Activated naive CD8-positive, alpha-beta T cell (primary cell): ENCODE data around the gene TUB.
A peak's percentile ranks its signal among the peaks of the same experiment; 100 is the strongest.

Experiments
- H3K27ac Mint-ChIP-seq: one replicate; pipeline ENCODE4 v1.8.0; 2021; ENCODE audit warnings: mixed read lengths
- H3K27me3 Mint-ChIP-seq: one replicate; pipeline ENCODE4 v1.8.0; 2021; ENCODE audit warnings: mixed read lengths
- H3K36me3 Mint-ChIP-seq: one replicate; pipeline ENCODE4 v1.8.0; 2021; ENCODE audit warnings: mixed read lengths
- H3K4me1 Mint-ChIP-seq: one replicate; pipeline ENCODE4 v1.8.0; 2021; ENCODE audit warnings: low read depth, mixed read lengths
- H3K4me3 Mint-ChIP-seq: one replicate; pipeline ENCODE4 v1.8.0; 2021; ENCODE audit warnings: mild to moderate bottlenecking, mixed read lengths
- H3K9me3 Mint-ChIP-seq: one replicate; pipeline ENCODE4 v1.8.0; 2021; ENCODE audit warnings: low read depth, mixed read lengths

TUB gene

GRCh38 chr11:8099291-8099899, 18.4 kb downstream of the TUB start:
- no peaks in the 10 kb centered on the region for H3K4me1 Mint-ChIP-seq
- H3K36me3 Mint-ChIP-seq, result no peaks in the 10 kb centered on the region
- no peak overlapping the region for H3K4me3 Mint-ChIP-seq
- no peaks in the 10 kb centered on the region for H3K27me3 Mint-ChIP-seq
- H3K27ac Mint-ChIP-seq, result no peak overlapping the region
- H3K9me3 Mint-ChIP-seq, result no peaks in the 10 kb centered on the region

- no peaks in the 10 kb centered on the region for H3K27me3 Mint-ChIP-seq
- no peak overlapping the region for H3K4me3 Mint-ChIP-seq
- H3K27ac Mint-ChIP-seq, result no peak overlapping the region
- no peaks in the 10 kb centered on the region for H3K4me1 Mint-ChIP-seq
- H3K36me3 Mint-ChIP-seq, result no peaks in the 10 kb centered on the region
- H3K9me3 Mint-ChIP-seq, result no peaks in the 10 kb centered on the region
These were observed 19.1 kb downstream of the TUB start for GRCh38 chr11:8100158-8100557.

GRCh38 chr11:8100605-8101004, 19.6 kb downstream of the TUB start:
- no peaks in the 10 kb centered on the region for H3K9me3 Mint-ChIP-seq
- H3K27me3 Mint-ChIP-seq, result no peaks in the 10 kb centered on the region
- no peaks in the 10 kb centered on the region for H3K36me3 Mint-ChIP-seq
- no peak overlapping the region for H3K27ac Mint-ChIP-seq
- H3K4me1 Mint-ChIP-seq, result no peaks in the 10 kb centered on the region
- H3K4me3 Mint-ChIP-seq, result no peak overlapping the region

- H3K27ac Mint-ChIP-seq, result no peak overlapping the region
- no peak overlapping the region for H3K4me3 Mint-ChIP-seq
- no peaks in the 10 kb centered on the region for H3K27me3 Mint-ChIP-seq
- H3K36me3 Mint-ChIP-seq, result no peaks in the 10 kb centered on the region
- H3K9me3 Mint-ChIP-seq, result no peaks in the 10 kb centered on the region
- no peaks in the 10 kb centered on the region for H3K4me1 Mint-ChIP-seq
These were observed 20.4 kb downstream of the TUB start for GRCh38 chr11:8101421-8101820.

- no peaks in the 10 kb centered on the region for H3K36me3 Mint-ChIP-seq
- no peaks in the 10 kb centered on the region for H3K9me3 Mint-ChIP-seq
- no peak overlapping the region for H3K27ac Mint-ChIP-seq
- no peak overlapping the region for H3K4me3 Mint-ChIP-seq
- no peaks in the 10 kb centered on the region for H3K4me1 Mint-ChIP-seq
- no peaks in the 10 kb centered on the region for H3K27me3 Mint-ChIP-seq
These were observed 21.4 kb downstream of the TUB start for GRCh38 chr11:8102296-8102915.

- H3K4me3 Mint-ChIP-seq, result no peak overlapping the region
- H3K27ac Mint-ChIP-seq, result no peak overlapping the region
- H3K36me3 Mint-ChIP-seq, result no peaks in the 10 kb centered on the region
- H3K9me3 Mint-ChIP-seq, result no peaks in the 10 kb centered on the region
- no peaks in the 10 kb centered on the region for H3K27me3 Mint-ChIP-seq
- no peaks in the 10 kb centered on the region for H3K4me1 Mint-ChIP-seq
These were observed 22.0 kb downstream of the TUB start for GRCh38 chr11:8102965-8103364.

GRCh38 chr11:8103909-8104308, 22.9 kb downstream of the TUB start:
- no peaks in the 10 kb centered on the region for H3K4me1 Mint-ChIP-seq
- H3K27me3 Mint-ChIP-seq, result no peaks in the 10 kb centered on the region
- H3K27ac Mint-ChIP-seq, result no peak overlapping the region
- H3K9me3 Mint-ChIP-seq, result no peaks in the 10 kb centered on the region
- H3K4me3 Mint-ChIP-seq, result no peak overlapping the region
- H3K36me3 Mint-ChIP-seq, result no peaks in the 10 kb centered on the region

- Mint-ChIP-seq H3K27ac (no peak overlapping the region), H3K36me3 (no peaks in the 10 kb centered on the region), H3K9me3 (no peaks in the 10 kb centered on the region), H3K4me1 (no peaks in the 10 kb centered on the region), H3K4me3 (no peak overlapping the region), H3K27me3 (no peaks in the 10 kb centered on the region)
These were observed 24.1 kb downstream of the TUB start for GRCh38 chr11:8105133-8105532.

- Mint-ChIP-seq H3K27me3 (no peaks in the 10 kb centered on the region), H3K36me3 (no peaks in the 10 kb centered on the region), H3K27ac (peak overlapping the region; percentile 18), H3K9me3 (no peaks in the 10 kb centered on the region), H3K4me1 (no peaks in the 10 kb centered on the region), H3K4me3 (no peak overlapping the region)
These were observed 24.7 kb downstream of the TUB start for GRCh38 chr11:8105666-8106065.

- Mint-ChIP-seq H3K4me3 (no peak overlapping the region), H3K27ac (no peak overlapping the region), H3K27me3 (no peaks in the 10 kb centered on the region), H3K9me3 (no peaks in the 10 kb centered on the region), H3K4me1 (no peaks in the 10 kb centered on the region), H3K36me3 (no peaks in the 10 kb centered on the region)
These were observed 25.7 kb downstream of the TUB start for GRCh38 chr11:8106679-8107078.

GRCh38 chr11:8107642-8108041, 26.6 kb downstream of the TUB start:
- H3K36me3 Mint-ChIP-seq, result no peaks in the 10 kb centered on the region
- H3K27me3 Mint-ChIP-seq, result no peaks in the 10 kb centered on the region
- H3K27ac Mint-ChIP-seq, result no peak overlapping the region
- H3K9me3 Mint-ChIP-seq, result no peaks in the 10 kb centered on the region
- H3K4me3 Mint-ChIP-seq, result no peak overlapping the region
- H3K4me1 Mint-ChIP-seq, result no peaks in the 10 kb centered on the region

- no peak overlapping the region for H3K4me3 Mint-ChIP-seq
- H3K27ac Mint-ChIP-seq, result no peak overlapping the region
- no peaks in the 10 kb centered on the region for H3K36me3 Mint-ChIP-seq
- H3K27me3 Mint-ChIP-seq, result no peaks in the 10 kb centered on the region
- H3K9me3 Mint-ChIP-seq, result no peaks in the 10 kb centered on the region
- no peaks in the 10 kb centered on the region for H3K4me1 Mint-ChIP-seq
These were observed 27.4 kb downstream of the TUB start for GRCh38 chr11:8108421-8108820.

- Mint-ChIP-seq H3K36me3 (peaks cover 8% of the 10 kb centered on the region), H3K9me3 (peaks cover 6% of the 10 kb centered on the region), H3K4me1 (no peaks in the 10 kb centered on the region), H3K27ac (no peak overlapping the region), H3K4me3 (no peak overlapping the region), H3K27me3 (no peaks in the 10 kb centered on the region)
These were observed 28.7 kb downstream of the TUB start for GRCh38 chr11:8109675-8110074.

- Mint-ChIP-seq H3K4me1 (no peaks in the 10 kb centered on the region), H3K27me3 (no peaks in the 10 kb centered on the region), H3K9me3 (peaks cover 11% of the 10 kb centered on the region), H3K36me3 (peaks cover 13% of the 10 kb centered on the region), H3K27ac (no peak overlapping the region), H3K4me3 (no peak overlapping the region)
These were observed 29.4 kb downstream of the TUB start for GRCh38 chr11:8110396-8110795.

GRCh38 chr11:8111636-8112035, 30.6 kb downstream of the TUB start:
- Mint-ChIP-seq H3K36me3 (peaks cover 23% of the 10 kb centered on the region), H3K9me3 (peaks cover 11% of the 10 kb centered on the region), H3K4me3 (no peak overlapping the region), H3K27me3 (no peaks in the 10 kb centered on the region), H3K4me1 (no peaks in the 10 kb centered on the region), H3K27ac (no peak overlapping the region)

GRCh38 chr11:8122173-8122764, 41.3 kb downstream of the TUB start:
- no peak overlapping the region for H3K27ac Mint-ChIP-seq
- no peaks in the 10 kb centered on the region for H3K9me3 Mint-ChIP-seq
- peaks cover 31% of the 10 kb centered on the region for H3K36me3 Mint-ChIP-seq
- H3K4me1 Mint-ChIP-seq, result no peaks in the 10 kb centered on the region
- H3K4me3 Mint-ChIP-seq, result no peak overlapping the region
- no peaks in the 10 kb centered on the region for H3K27me3 Mint-ChIP-seq
